Transverse colon (tissue), 4 donors: ENCODE results near the gene KRTAP10-11. TPM values are rescaled to one million over a fixed set of nuclear protein-coding genes. Genes with fewer than 3 reads are reported as not detected.
"Not testable (repeated sequence)": the region's sequence is repeated elsewhere in the genome, so short reads cannot be mapped to it uniquely, and the experiment has no call there.

Experiments
- DNase-seq: peaks from one replicate; pipeline ENCODE4 v3.0.0-alpha.2; 2019
- H3K27ac ChIP-seq, 4 donors: fragments of 200-600 bp; sonication (generic); 2 replicates each; pipeline ENCODE4 v1.5.1; 2016 to 2018; ENCODE audit warnings: inconsistent platforms in 4 of 4
- H3K27me3 ChIP-seq: fragments of 200-600 bp; sonication (generic); 2 replicates; pipeline ENCODE4 v1.5.1; 2017; ENCODE audit warnings: inconsistent platforms
- H3K36me3 ChIP-seq, 4 donors: fragments of 200-600 bp; sonication (generic); 2 replicates each; pipeline ENCODE4 v1.5.1; 2017 to 2019; ENCODE audit warnings: inconsistent platforms in 4 of 4
- H3K4me1 ChIP-seq, 4 donors: fragments of 200-600 bp; sonication (generic); 2 replicates each; pipeline ENCODE4 v1.5.1; 2017 to 2020; ENCODE audit warnings: inconsistent platforms in 4 of 4
- H3K4me3 ChIP-seq, 4 donors: fragments of 200-600 bp; sonication (generic); 1 replicate in 1 of 4; 2 replicates in 3 of 4; pipeline versions ENCODE4 v1.5.1 to v1.6.1; 2017 to 2019; ENCODE audit warnings: inconsistent platforms in 4 of 4
- H3K9me3 ChIP-seq, 2 donors: fragments of 200-600 bp; sonication (generic); 2 replicates each; pipeline ENCODE4 v1.5.1; 2017 to 2019; ENCODE audit warnings: inconsistent platforms in 2 of 2
- CTCF ChIP-seq, 5 experiments: fragments of 200-600 bp in 3 of 5; fragments of 450-650 bp in 2 of 5; sonication (generic) in 3 of 5; IDR thresholded peaks; 1 replicate in 2 of 5; 2 replicates in 3 of 5; pipeline ENCODE4 v1.5.1; 2016 to 2017; ENCODE audit warnings: antibody characterized with exemption in 5 of 5, inconsistent platforms in 3 of 5, mild to moderate bottlenecking in 2 of 5, moderate library complexity in 1 of 5
- EP300 ChIP-seq: sonication (generic); formaldehyde crosslinking; IDR thresholded peaks from one replicate; pipeline ENCODE4 v1.6.1; 2017; ENCODE audit warnings: antibody characterized with exemption, low read depth
- POLR2A ChIP-seq: fragments of 450-650 bp; IDR thresholded peaks from one replicate; pipeline ENCODE4 v1.6.1; 2016; ENCODE audit warnings: antibody characterized with exemption, mild to moderate bottlenecking, moderate library complexity
- POLR2AphosphoS5 ChIP-seq, 3 donors: sonication (generic); formaldehyde crosslinking; IDR thresholded peaks; one replicate each; pipeline ENCODE4 v1.6.1; 2016; ENCODE audit warnings: antibody characterized with exemption in 3 of 3
- whole genome bisulfite sequencing, 2 donors: methylation state at CpG; one replicate each; pipeline ENCODE4 v1.1.5; 2018; ENCODE audit warnings: low coverage in 1 of 2; 5-methylcytosine and 5-hydroxymethylcytosine counted together
- in situ Hi-C, 4 donors: fragments of 200-750 bp; cut with MboI; loops; one replicate each; pipeline versions ENCODE4 v1.15.0 to v1.15.1; 2017; ENCODE audit warnings: low sequenced_read_pairs in 3 of 4, low pct_ligation_motif_present in 1 of 4, low pct_unique_long_range_greater_than_20kb in 1 of 4
- intact Hi-C: fragments of 100-400 bp; cut with DNase I; formaldehyde crosslinking; loops from one replicate; pipeline ENCODE4 v1.15.1; 2023; ENCODE audit warnings: low total_unique reads
- total RNA-seq, 4 donors: library from RNA; depleted of rRNA; stranded (reverse); fragments of >200 nt; gene quantifications; one replicate each; pipeline ENCODE4 v1.1.0, GENCODE V29; 2016

KRTAP10-11 gene
- total RNA-seq, 4 donors from 2014 or later, result not detected

- peak overlapping the region in 2 of 4 donors; percentile 2 to 32 for H3K27ac ChIP-seq
- H3K9me3 ChIP-seq, result peaks cover 0 to 6% of the 10 kb centered on the region in 2 donors
- no peak overlapping the region for H3K4me3 ChIP-seq
- no peaks in the 10 kb centered on the region for H3K4me1 ChIP-seq
- 72 to 80% methylated on average over 1 to 5 of the region's 5 CpGs for WGBS, 2 donors
- in situ Hi-C loops, result no loop called here
- intact Hi-C loops, result no loop called here
- H3K27me3 ChIP-seq, result peaks cover 20% of the 10 kb centered on the region
- TF ChIP-seq POLR2AphosphoS5 (IDR thresholded peaks at IDR 0.05), result no peak
- H3K36me3 ChIP-seq, result no peaks in the 10 kb centered on the region
- no peak for DNase-seq
These were observed 12.3 kb downstream of the KRTAP10-11 start for GRCh38 chr21:44658541-44658910.

- in situ Hi-C loops (no loop called here), intact Hi-C loops (no loop called here)
- no peak overlapping the region for H3K4me3 ChIP-seq
- H3K9me3 ChIP-seq, result peaks cover 0 to 6% of the 10 kb centered on the region in 2 donors
- WGBS, 2 donors, result 44 to 55% methylated on average over 4 to 11 of the region's 11 CpGs
- DNase-seq, result no peak
- TF ChIP-seq CTCF (IDR thresholded peaks at IDR 0.05) (no peak), EP300 (no peak), POLR2AphosphoS5 (IDR thresholded peaks at IDR 0.05) (no peak), POLR2A (no peak)
- H3K27ac ChIP-seq, result no peak overlapping the region
- H3K4me1 ChIP-seq, result no peaks in the 10 kb centered on the region
- no peaks in the 10 kb centered on the region for H3K36me3 ChIP-seq
- peaks cover 20% of the 10 kb centered on the region for H3K27me3 ChIP-seq
These were observed 12.8 kb downstream of the KRTAP10-11 start for GRCh38 chr21:44658913-44659595.

GRCh38 chr21:44661567-44661966, 15.4 kb downstream of the KRTAP10-11 start:
- in situ Hi-C loops, H3K4me1 ChIP-seq, H3K36me3 ChIP-seq, H3K27ac ChIP-seq, DNase-seq, H3K9me3 ChIP-seq, H3K4me3 ChIP-seq, intact Hi-C loops: not testable (repeated sequence)
- WGBS, 2 donors, result 44 to 47% methylated on average over 7 of the region's 7 CpGs
- H3K27me3 ChIP-seq, result peaks cover 20% of the 10 kb centered on the region

DNA sequence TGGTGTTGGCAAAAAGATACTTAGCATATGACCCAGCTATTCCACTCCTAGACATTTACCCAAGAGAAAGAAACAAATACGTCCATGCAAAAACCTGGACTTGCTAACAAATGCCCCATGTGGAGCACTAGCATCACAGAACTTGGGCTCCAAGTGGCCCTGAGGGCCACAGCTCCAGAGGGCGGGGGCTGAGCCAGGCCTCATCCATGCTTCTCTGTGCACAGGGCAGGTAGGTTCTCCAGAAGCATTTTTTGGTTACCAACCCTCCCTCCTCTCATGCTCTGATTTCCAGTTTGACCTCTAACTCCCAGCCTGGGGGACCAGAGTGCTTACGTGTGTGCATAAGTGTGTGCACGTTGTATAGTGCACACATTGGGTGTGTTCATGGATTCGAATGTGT, 18.5 kb downstream of the KRTAP10-11 start:
- in situ Hi-C loops, result no loop called here
- intact Hi-C loops, result no loop called here
- 29 to 93% methylated on average over 1 to 5 of the region's 5 CpGs for WGBS, 2 donors

More for the DNA sequence above, 18.5 kb downstream of the KRTAP10-11 start:
- no peak for TF ChIP-seq POLR2A
- no peak for TF ChIP-seq POLR2AphosphoS5 (IDR thresholded peaks at IDR 0.05)
- no peak for TF ChIP-seq CTCF (IDR thresholded peaks at IDR 0.05)
- no peak for TF ChIP-seq EP300
- Histone ChIP-seq H3K9me3 (peaks cover 0 to 6% of the 10 kb centered on the region in 2 donors), H3K36me3 (no peaks in the 10 kb centered on the region), H3K27me3 (peaks cover 3% of the 10 kb centered on the region), H3K4me1 (no peaks in the 10 kb centered on the region), H3K27ac (no peak overlapping the region), H3K4me3 (no peak overlapping the region)
- DNase-seq, result no peak
